HepG2 (cell line): ENCODE measurements around the gene IFT88. TPM values are rescaled to one million over a fixed set of nuclear protein-coding genes. Genes with fewer than 3 reads are reported as not detected.
A peak's percentile ranks its signal among the peaks of the same experiment; 100 is the strongest.

Experiments
- ARID4A ChIP-seq: sonication (generic); formaldehyde crosslinking; IDR thresholded peaks from 2 replicates; pipeline ENCODE4 v1.5.0; 2020; ENCODE audit warnings: mild to moderate bottlenecking, missing genetic modification reagents, borderline replicate concordance
- ATAD3A ChIP-seq: sonication (generic); formaldehyde crosslinking; IDR thresholded peaks from 2 replicates; pipeline ENCODE4 v1.4.0; 2020; ENCODE audit warnings: missing genetic modification reagents
- BRD4 ChIP-seq: sonication (generic); formaldehyde crosslinking; IDR thresholded peaks from 2 replicates; pipeline ENCODE4 v1.4.0; 2020; ENCODE audit warnings: missing genetic modification reagents
- CCAR2 ChIP-seq: fragments of 200-400 bp; formaldehyde crosslinking; optimal IDR thresholded peaks from 2 replicates; pipeline ENCODE3; 2018; ENCODE audit warnings: low read depth, mild to moderate bottlenecking, low read length, moderate library complexity
- CERS6 ChIP-seq: sonication (generic); formaldehyde crosslinking; IDR thresholded peaks from 2 replicates; pipeline ENCODE4 v1.5.0; 2020; ENCODE audit warnings: missing genetic modification reagents
- GLMP ChIP-seq: sonication (generic); formaldehyde crosslinking; IDR thresholded peaks from 2 replicates; pipeline ENCODE4 v1.9.0; 2021; ENCODE audit warnings: missing genetic modification reagents, mild to moderate bottlenecking, borderline replicate concordance
- HNF4A ChIP-seq: sonication (generic); formaldehyde crosslinking; IDR thresholded peaks from 2 replicates; pipeline ENCODE4 v1.4.0; 2020; ENCODE audit warnings: missing genetic modification reagents
- NFYB ChIP-seq: sonication (generic); formaldehyde crosslinking; IDR thresholded peaks from 2 replicates; pipeline ENCODE4 v1.4.0; 2020; ENCODE audit warnings: missing genetic modification reagents
- RNF2 ChIP-seq: fragments of 450-650 bp; conservative IDR thresholded peaks from 2 replicates; pipeline ENCODE4 v1.6.1; 2016; ENCODE audit warnings: low read depth
- SMYD3 ChIP-seq: sonication (generic); formaldehyde crosslinking; IDR thresholded peaks from 2 replicates; pipeline ENCODE4 v1.8.1; 2023; ENCODE audit warnings: mild to moderate bottlenecking, missing genetic modification reagents
- SRY ChIP-seq: sonication (generic); formaldehyde crosslinking; IDR thresholded peaks from 2 replicates; pipeline ENCODE4 v1.8.0; 2022; ENCODE audit warnings: mild to moderate bottlenecking, missing genetic modification reagents
- SYNCRIP ChIP-seq: fragments of 200-400 bp; formaldehyde crosslinking; IDR thresholded peaks from 2 replicates; pipeline ENCODE4 v1.6.1; 2018; ENCODE audit warnings: mild to moderate bottlenecking, low read depth, low read length; ENCODE audit not compliant: insufficient read depth
- TBP ChIP-seq: sonication (generic); formaldehyde crosslinking; IDR thresholded peaks from 2 replicates; pipeline ENCODE4 v1.5.0; 2020; ENCODE audit warnings: missing genetic modification reagents
- ZBTB42 ChIP-seq: sonication (generic); formaldehyde crosslinking; IDR thresholded peaks from 2 replicates; pipeline ENCODE4 v1.5.0; 2020; ENCODE audit warnings: mild to moderate bottlenecking, missing genetic modification reagents
- ZNF10 ChIP-seq: sonication (generic); formaldehyde crosslinking; IDR thresholded peaks from 2 replicates; pipeline ENCODE4 v1.4.0; 2020; ENCODE audit warnings: mild to moderate bottlenecking, low read depth, missing genetic modification reagents, borderline replicate concordance
- ZNF274 ChIP-seq: sonication (generic); formaldehyde crosslinking; IDR thresholded peaks from 2 replicates; pipeline ENCODE4 v1.5.1; 2020; ENCODE audit warnings: mild to moderate bottlenecking, missing genetic modification reagents
- ZNF431 ChIP-seq: sonication (generic); formaldehyde crosslinking; IDR thresholded peaks from 2 replicates; pipeline ENCODE4 v1.9.0; 2022; ENCODE audit warnings: missing genetic modification reagents, low read depth, mild to moderate bottlenecking, borderline replicate concordance
- ZNF704 ChIP-seq: sonication (generic); formaldehyde crosslinking; IDR thresholded peaks from 2 replicates; pipeline ENCODE4 v1.8.1; 2023; ENCODE audit warnings: mild to moderate bottlenecking, inconsistent platforms, moderate library complexity, missing genetic modification reagents, borderline replicate concordance
- ZNF710 ChIP-seq: sonication (generic); formaldehyde crosslinking; IDR thresholded peaks from 2 replicates; pipeline ENCODE4 v1.5.0; 2020; ENCODE audit warnings: mild to moderate bottlenecking, missing genetic modification reagents, borderline replicate concordance
- ZNF772 ChIP-seq: sonication (generic); formaldehyde crosslinking; IDR thresholded peaks from 2 replicates; pipeline ENCODE4 v1.5.0; 2020; ENCODE audit warnings: mild to moderate bottlenecking, missing genetic modification reagents
- polyA plus RNA-seq, 8 experiments: library from polyadenylated mRNA; depleted of rRNA in 3 of 8; stranded (reverse) in 7 of 8; unstranded in 1 of 8; fragments of >200 nt; fragmentation: Illumina TruSeq in 4 of 8; extraction: Trizol in 4 of 8; gene quantifications; 2 replicates each; pipeline versions ENCODE4 v1.2.1 to v1.2.3, GENCODE V29; 2011 to 2016; ENCODE audit warnings: low read depth in 4 of 8, missing spikeins in 1 of 8, mixed read lengths in 1 of 8; ENCODE audit not compliant: insufficient read depth in 1 of 8
- total RNA-seq, 5 experiments: library from RNA; depleted of rRNA; stranded (reverse); fragments of >200 nt; fragmentation: Illumina TruSeq; extraction: Trizol; gene quantifications; 2 replicates each; pipeline ENCODE4 v1.2.3, GENCODE V29; 2016; ENCODE audit warnings: low read depth in 1 of 5

The IFT88 gene
- total and polyA plus RNA-seq, 2 of the 13 experiments (the other 11 are each of a cell fraction or from before 2014, with no cell fraction given) = 8.4 to 19.9 TPM

- TF ChIP-seq ZNF710 (CRISPR knock-in tag) = 0 out of 2 replicates have a peak, but pooled peaks have one; percentile 20
- TF ChIP-seq CERS6 = no peak
- no peak for TF ChIP-seq ZNF704 (CRISPR knock-in tag)
- TF ChIP-seq ZNF274 (CRISPR knock-in tag) = no peak
- TF ChIP-seq CCAR2 = no peak
- TF ChIP-seq ATAD3A = no peak
- TF ChIP-seq SRY (CRISPR knock-in tag) = no peak
- TF ChIP-seq BRD4 (CRISPR knock-in tag) = 0 out of 2 replicates have a peak, but pooled peaks have one; percentile 28
- TF ChIP-seq TBP (CRISPR knock-in tag) = no peak
- no peak for TF ChIP-seq SYNCRIP
- no peak for TF ChIP-seq SMYD3 (CRISPR knock-in tag)
- TF ChIP-seq NFYB (CRISPR knock-in tag) = no peak
- TF ChIP-seq ZBTB42 (CRISPR knock-in tag) = no peak
- TF ChIP-seq HNF4A (CRISPR knock-in tag) = peak; percentile 43
- TF ChIP-seq ZNF10 (CRISPR knock-in tag) = no peak
- TF ChIP-seq ZNF431 (CRISPR knock-in tag) = no peak
- no peak for TF ChIP-seq GLMP (CRISPR knock-in tag)
- TF ChIP-seq RNF2 = no peak
- TF ChIP-seq ARID4A (CRISPR knock-in tag) = peak; percentile 11; the same call in 1 of the 2 replicates
- no peak for TF ChIP-seq ZNF772 (CRISPR knock-in tag)
Measured at GRCh38 chr13:20547479-20547908, 19.5 kb upstream of the IFT88 start (continued).
